Central memory CD8-positive, alpha-beta T cell (primary cell): ENCODE measurements around the gene TUBA4A.
A peak's percentile ranks its signal among the peaks of the same experiment; 100 is the strongest.
"Not testable (repeated sequence)": the region's sequence is repeated elsewhere in the genome, so short reads cannot be mapped to it uniquely, and the experiment has no call there.

Experiments used
- ATAC-seq: fragments of 150-1000 bp; cut with Tn5 transposase; replicated peaks from 2 replicates; pipeline ENCODE4 v1.10.0; 2022; ENCODE audit warnings: mild to moderate bottlenecking, moderate FRiP score, moderate number of reproducible peaks; ENCODE audit not compliant: poor library complexity, severe bottlenecking; ENCODE audit errors: extremely low read depth
- DNase-seq, 2 donors: peaks; one replicate each; pipeline ENCODE4 v3.0.0; 2021; ENCODE audit warnings: low spot score in 2 of 2
- H3K27ac Mint-ChIP-seq: one replicate; pipeline ENCODE4 v1.8.0; 2022; ENCODE audit warnings: low read depth, mild to moderate bottlenecking, moderate library complexity, mixed read lengths
- H3K27me3 Mint-ChIP-seq: one replicate; pipeline ENCODE4 v1.8.0; 2022; ENCODE audit warnings: mixed read lengths
- H3K36me3 Mint-ChIP-seq: one replicate; pipeline ENCODE4 v1.8.0; 2022; ENCODE audit warnings: mild to moderate bottlenecking, moderate library complexity, mixed read lengths; ENCODE audit not compliant: insufficient read depth
- H3K4me1 Mint-ChIP-seq: one replicate; pipeline ENCODE4 v1.8.0; 2022; ENCODE audit warnings: mixed read lengths
- H3K4me3 Mint-ChIP-seq: one replicate; pipeline ENCODE4 v1.8.0; 2022; ENCODE audit warnings: mild to moderate bottlenecking, moderate library complexity, mixed read lengths
- H3K9me3 Mint-ChIP-seq: one replicate; pipeline ENCODE4 v1.8.0; 2022; ENCODE audit warnings: mixed read lengths

Gene TUBA4A

DNA sequence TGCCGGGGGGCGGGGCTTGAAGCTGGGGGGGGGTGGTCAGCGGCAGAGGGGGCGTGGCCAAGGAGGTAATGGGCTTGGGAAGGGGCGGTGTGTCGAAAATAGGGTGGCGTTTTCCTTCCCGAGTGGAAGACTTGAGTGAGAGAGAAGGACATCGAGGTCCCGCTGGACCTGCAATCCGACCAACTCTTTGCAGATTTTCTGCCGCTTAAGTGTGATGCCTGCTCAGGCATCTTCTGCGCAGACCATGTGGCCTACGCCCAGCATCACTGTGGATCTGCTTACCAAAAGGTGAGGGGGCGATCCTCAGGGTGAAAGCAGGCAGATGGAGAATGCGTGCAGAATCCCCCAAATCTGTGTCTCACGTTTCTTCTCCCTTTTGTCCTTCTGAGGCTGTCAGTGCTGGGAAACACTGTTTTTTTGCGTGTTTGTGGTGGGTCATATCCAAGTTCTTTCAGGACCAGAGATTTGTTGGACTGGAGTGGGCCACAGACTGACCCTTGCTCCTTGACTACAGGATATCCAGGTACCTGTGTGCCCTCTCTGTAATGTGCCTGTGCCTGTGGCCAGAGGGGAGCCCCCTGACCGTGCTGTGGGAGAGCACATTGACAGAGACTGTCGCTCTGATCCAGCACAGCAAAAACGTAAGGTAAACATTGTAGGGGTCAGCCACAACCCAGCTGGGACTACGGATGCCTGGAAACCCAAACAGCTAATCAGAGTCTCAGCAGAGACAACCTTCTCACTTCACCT, 46.4 kb downstream of the TUBA4A start:
- peak; percentile 2 for ATAC-seq
- DNase-seq: no peak
- Mint-ChIP-seq H3K4me3 (peak overlapping the region; percentile 86), H3K27me3 (no peaks in the 10 kb centered on the region), H3K27ac (peak overlapping the region; percentile 32), H3K36me3 (peaks cover 23% of the 10 kb centered on the region), H3K9me3 (no peaks in the 10 kb centered on the region), H3K4me1 (peaks cover 35% of the 10 kb centered on the region)

- peak; percentile 97 for ATAC-seq
- Mint-ChIP-seq H3K4me1 (peaks cover 35% of the 10 kb centered on the region), H3K36me3 (peaks cover 23% of the 10 kb centered on the region), H3K9me3 (no peaks in the 10 kb centered on the region), H3K27ac (peak within 1 kb of the TSS; percentile 92), H3K4me3 (peak within 1 kb of the TSS; percentile 86), H3K27me3 (no peaks in the 10 kb centered on the region)
- DNase-seq: peak; percentile 92
Measured at GRCh38 chr2:219206328-219207133, 47.2 kb downstream of the TUBA4A start, which contains the start of gene ZFAND2B. TSS of gene ZFAND2B (plus strand) at chr2:219206782. CDS start at chr2:219206988, 206 bp downstream.

DNA sequence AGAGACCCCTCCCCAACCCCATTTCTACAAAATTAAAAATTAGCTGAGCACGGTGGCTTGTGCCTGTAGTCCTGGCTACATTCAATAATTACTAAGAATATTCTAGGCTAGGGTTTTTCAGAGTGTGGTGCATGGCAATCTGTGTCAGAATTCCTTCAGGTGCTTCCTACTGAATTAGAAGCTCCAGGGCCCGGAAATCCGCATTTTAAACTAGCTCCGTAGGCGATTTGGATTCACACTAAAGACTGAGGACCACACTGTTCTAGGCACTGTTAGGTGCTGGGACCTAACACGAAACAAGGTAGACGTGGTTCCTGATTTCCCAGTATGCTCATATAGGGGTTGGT, 47.8 kb downstream of the TUBA4A start:
- no peak for DNase-seq
- Mint-ChIP-seq H3K27me3 (no peaks in the 10 kb centered on the region), H3K36me3 (peaks cover 22% of the 10 kb centered on the region), H3K9me3 (no peaks in the 10 kb centered on the region), H3K27ac (peak overlapping the region; percentile 92), H3K4me1 (peaks cover 29% of the 10 kb centered on the region), H3K4me3 (peak overlapping the region; percentile 86)
- ATAC-seq: no peak

GRCh38 chr2:219205165-219205538, 48.6 kb downstream of the TUBA4A start:
- no peak overlapping the region for H3K4me3 Mint-ChIP-seq
- no peaks in the 10 kb centered on the region for H3K9me3 Mint-ChIP-seq
- H3K27me3 Mint-ChIP-seq: no peaks in the 10 kb centered on the region
- no peak for DNase-seq
- ATAC-seq: no peak
- H3K4me1 Mint-ChIP-seq: peaks cover 28% of the 10 kb centered on the region
- peak overlapping the region; percentile 92 for H3K27ac Mint-ChIP-seq
- H3K36me3 Mint-ChIP-seq: peaks cover 22% of the 10 kb centered on the region

DNA sequence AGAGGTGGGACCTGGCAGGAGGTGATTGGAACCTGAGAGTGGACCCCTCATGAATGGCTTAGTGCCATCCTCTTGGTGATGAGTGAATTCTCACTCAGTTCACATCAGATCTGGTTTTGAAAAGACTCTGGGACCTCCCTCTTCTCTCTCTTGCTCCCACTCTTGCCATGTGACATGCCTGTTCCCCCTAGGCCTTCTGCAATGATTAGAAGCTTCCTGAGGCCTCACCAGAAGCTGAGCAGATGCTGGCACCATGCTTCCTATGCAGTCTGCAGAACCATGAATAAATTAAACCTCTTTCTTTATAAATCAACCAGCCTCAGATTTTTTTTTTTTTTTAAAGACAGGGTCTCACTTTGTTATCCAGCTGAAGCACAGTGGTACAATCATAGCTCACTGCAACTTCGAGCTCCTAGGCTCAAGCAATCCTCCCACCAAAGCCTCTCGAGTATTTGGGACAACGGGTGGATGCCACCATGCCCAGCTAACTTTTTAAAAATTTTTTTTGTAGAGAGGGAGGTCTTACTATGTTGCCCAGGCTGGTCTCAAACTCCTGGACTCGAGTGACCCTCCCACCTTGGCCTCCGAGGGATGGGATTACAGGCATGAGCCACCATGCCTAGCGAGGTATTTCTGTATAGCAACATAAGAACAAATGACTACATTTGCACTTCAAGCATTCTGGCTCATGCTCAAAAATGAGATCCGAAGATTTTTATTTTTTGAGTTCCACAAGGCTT, 49.1 kb downstream of the TUBA4A start:
- ATAC-seq (no peak), DNase-seq (no peak)
- Mint-ChIP-seq H3K9me3 (no peaks in the 10 kb centered on the region), H3K4me1 (peaks cover 30% of the 10 kb centered on the region), H3K27me3 (peaks cover 3% of the 10 kb centered on the region), H3K36me3 (peaks cover 21% of the 10 kb centered on the region), H3K27ac (no peak overlapping the region), H3K4me3 (no peak overlapping the region)

GRCh38 chr2:219201331-219201730, 52.4 kb downstream of the TUBA4A start:
- not testable (repeated sequence) for H3K4me3 Mint-ChIP-seq, H3K9me3 Mint-ChIP-seq, ATAC-seq, DNase-seq, H3K27ac Mint-ChIP-seq, H3K36me3 Mint-ChIP-seq
- peaks cover 13% of the 10 kb centered on the region for H3K4me1 Mint-ChIP-seq
- peaks cover 14% of the 10 kb centered on the region for H3K27me3 Mint-ChIP-seq

DNA sequence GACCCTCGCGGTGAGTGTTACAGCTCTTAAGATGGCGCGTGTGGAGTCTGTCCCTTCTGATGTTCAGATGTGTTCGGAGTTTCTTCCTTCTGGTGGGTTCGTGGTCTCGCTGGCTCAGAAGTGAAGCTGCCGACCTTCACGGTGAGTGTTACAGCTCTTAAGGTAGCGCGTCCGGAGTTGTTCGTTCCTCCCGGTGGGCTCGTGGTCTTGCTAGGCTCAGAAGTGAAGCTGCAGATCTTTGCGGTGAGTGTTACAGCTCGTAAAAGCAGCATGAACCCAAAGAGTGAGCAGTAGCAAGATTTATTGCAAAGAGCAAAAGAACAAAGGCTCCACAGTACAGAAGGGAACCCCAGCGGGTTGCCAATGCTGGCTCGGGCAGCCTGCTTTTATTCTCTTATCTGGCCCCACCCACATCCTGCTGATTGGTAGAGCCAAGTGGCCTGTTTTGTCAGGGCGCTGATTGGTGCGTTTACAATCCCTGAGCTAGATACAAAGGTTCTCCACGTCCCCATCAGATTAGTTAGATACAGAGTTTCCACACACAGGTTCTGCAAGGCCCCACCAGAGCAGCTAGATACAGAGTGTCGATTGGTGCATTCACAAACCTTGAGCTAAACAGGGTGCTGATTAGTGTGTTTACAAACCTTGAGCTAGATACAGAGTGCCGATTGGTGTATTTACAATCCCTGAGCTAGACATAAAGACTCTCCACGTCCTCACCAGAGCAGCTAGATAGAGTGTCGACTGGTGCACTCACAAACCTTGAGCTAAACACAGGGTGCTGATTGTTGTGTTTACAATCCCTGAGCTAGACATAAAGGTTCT, 53.0 kb downstream of the TUBA4A start:
- H3K36me3 Mint-ChIP-seq, H3K9me3 Mint-ChIP-seq, H3K4me1 Mint-ChIP-seq, ATAC-seq, DNase-seq: not testable (repeated sequence)
- Mint-ChIP-seq H3K27me3 (peaks cover 14% of the 10 kb centered on the region), H3K27ac (peak overlapping the region; percentile 61), H3K4me3 (peak overlapping the region; percentile 72)
